GM19240 (cell line): ENCODE results near the gene IL9.

Experiments
- DNase-seq: peaks from one replicate; pipeline ENCODE4 v3.0.0; 2011; ENCODE audit warnings: low spot score; ENCODE audit not compliant: insufficient read length

IL9 gene

DNA sequence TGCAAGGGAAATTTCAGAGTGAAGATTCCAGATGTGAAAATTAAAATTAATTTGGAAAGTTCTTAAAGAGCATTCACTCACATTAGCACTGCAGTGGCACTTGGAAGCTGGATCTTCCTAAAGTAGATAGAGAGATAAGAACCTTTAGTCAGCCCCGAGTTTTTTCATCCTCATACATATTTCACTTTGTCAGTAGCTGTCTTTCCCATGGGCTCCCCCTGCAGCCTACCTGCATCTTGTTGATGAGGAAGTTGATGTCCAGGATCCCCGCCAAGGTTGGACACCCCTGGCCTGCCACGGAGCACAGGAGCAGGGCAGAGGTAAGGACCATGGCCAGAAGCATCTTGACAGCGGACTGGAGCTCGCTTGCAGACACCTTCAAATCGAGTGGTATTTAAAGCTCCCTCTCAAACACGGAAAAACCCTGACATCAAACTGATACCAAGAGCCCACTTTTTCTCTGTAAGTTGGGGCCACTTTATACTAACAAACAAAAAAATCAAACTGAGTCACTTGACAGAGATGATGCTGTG lies at the start of gene IL9:
Gene IL9, minus strand, starts transcription at position 368 of the 533 bp plus-strand sequence. Its CDS starts 25 bp downstream, at position 343.
- no peak for DNase-seq

DNA sequence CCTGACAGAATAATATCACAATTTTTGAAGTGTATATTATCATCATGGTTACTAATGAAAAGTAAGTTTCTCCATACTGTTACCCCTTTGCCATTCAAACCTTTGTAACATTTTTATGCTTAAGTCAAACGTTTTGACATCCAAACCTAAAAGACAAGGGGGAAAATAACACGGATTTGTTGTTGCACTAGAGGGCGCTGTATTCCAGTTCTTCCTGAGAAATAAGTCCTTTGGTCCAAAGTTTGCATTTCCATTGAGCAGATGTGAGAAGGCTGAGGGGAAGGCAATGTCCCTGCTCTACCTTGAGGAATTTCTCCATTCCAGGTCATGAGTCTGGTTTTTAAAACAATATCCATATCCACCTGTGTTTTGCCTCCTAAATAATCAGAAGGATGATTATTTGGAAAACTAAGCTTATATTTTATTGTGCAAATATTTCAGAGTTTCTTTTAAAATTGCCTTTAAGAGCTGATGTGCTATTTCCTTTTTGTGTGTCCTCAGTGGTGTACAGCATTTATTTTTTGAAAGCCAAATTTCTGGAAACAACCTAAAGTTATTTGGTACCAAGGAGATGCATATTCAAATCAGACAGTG lies 49.4 kb upstream of the IL9 start:
- DNase-seq, result peak; percentile 12

DNA sequence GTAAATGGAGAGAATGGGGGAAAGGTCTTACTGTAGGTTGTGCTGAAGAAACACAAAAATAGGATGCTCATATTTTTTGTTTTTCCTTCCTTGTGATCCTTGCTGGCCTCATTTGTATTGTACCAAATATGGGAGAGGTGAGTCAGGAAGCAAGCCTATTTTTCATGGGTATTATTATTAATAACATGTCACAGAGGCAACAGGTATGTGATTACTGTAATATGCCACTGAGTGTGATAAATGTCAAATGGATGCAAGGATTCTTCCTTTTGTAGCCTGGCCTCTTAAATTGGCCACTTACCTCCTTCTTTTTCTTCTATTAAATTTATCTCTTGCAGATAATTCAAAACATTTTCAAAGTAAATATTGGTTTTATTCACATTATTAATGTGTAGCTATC lies 48.9 kb upstream of the IL9 start:
- no peak for DNase-seq

DNA sequence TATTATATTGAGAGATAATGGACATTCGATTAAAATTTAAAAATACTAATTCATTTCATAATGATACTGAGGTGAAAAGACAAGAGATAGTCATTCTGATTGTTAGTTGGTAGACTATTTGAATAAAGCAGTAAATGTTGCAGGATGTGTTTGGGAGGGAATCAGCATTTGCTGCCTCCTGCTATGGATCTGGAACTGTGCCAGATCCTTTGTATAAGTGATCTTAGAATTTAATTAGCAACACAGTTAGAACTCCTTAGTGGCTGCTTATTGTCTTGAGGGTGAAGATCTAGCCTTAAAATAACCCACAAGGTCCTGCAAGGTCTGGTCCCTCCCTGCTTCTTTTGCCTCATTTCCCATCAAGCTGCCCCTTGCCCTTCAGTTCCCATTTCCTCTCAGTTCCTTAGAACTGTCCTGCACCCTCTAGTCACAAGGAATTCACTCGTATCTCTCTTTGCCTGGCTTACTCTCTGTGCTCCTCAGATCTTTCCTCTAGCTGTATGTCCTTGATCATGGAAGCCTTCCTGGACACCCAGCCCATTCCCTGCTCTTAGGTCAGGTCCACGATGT lies 46.6 kb upstream of the IL9 start:
- DNase-seq, result no peak

DNA sequence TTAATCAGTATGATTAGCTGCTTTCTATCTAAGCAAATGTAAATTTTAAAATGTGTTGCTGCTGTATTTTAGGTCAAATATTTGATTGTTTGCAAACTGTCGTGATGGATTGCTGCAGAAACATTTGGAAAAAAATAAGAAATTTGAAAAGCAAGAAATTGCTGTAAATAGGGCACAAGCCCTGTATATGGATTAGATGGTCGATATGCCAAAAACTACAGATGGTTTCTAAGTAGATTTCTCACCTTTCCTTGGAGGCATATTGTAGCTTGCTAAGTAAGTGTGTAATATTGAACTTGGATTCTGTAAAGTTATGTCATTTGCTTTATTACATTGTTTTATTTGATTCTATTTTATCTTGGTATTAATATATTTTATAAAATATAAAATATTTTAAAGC lies 46.1 kb upstream of the IL9 start:
- DNase-seq, result no peak

DNA sequence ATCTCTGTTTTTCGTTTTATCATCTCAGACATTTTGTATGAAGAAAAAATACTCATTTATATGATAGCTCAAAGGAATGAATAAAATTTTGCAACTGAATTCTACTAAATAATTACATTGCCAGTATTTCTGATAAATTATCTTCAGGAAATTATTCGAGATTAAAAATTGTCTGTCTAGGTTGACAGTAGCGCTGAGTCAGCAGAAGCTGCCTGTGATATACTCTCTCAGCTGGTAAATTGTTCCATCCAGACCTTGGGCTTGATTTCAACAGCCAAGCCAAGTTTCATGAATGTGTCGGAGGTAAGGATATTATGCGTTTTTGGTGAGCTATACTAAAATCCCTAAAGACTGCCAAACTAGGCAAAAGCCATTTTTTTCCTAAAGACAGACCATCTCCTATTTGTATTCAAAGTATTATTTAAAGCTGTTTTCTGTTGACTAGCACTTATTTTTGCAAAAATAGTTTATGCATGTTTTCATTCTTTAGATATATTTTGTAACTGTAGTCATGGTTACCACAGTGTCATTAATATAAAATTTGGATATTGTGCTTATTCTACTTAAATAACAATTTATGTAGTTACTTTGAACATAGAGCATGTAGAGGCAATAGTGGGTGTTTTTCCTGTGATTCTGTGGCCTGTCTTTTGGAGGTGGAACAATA lies 41.7 kb upstream of the IL9 start:
- DNase-seq, result no peak

DNA sequence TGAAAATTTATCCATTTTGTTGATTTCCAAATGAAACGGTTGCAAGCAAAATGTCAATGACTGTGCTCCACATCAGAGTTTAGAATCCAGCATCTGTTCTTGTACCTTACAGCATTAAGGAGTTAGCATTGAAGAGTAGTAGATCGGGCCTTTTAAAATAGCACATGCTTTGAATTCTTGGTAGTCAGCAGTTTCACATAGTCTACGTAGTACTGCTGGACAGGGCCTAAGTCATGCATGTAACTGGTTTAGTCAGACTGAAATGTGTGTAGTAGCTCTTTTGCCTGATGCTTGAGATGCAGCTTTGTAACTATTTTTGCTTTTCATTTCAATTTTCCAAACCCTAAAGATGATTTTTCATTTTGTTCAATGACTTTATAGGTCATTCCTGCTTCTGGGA lies 39.3 kb upstream of the IL9 start:
- no peak for DNase-seq

DNA sequence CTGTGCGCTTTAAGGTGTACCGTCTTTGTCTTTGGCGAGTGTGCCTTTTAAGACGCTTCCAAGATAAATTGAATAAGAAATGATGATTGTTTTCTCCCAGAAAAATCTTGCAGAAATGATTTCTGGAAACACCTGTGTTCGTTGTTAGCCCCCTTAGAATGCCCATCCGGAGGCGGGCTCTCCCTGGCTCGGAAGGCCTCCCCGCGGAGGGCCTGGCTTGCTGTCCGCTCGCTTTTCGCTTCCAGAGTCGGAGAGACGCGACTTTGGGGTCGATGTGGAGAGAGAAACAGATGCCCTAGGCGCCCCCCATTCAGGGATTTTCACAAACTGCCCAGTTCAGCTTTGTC lies 35.3 kb upstream of the IL9 start:
- no peak for DNase-seq

DNA sequence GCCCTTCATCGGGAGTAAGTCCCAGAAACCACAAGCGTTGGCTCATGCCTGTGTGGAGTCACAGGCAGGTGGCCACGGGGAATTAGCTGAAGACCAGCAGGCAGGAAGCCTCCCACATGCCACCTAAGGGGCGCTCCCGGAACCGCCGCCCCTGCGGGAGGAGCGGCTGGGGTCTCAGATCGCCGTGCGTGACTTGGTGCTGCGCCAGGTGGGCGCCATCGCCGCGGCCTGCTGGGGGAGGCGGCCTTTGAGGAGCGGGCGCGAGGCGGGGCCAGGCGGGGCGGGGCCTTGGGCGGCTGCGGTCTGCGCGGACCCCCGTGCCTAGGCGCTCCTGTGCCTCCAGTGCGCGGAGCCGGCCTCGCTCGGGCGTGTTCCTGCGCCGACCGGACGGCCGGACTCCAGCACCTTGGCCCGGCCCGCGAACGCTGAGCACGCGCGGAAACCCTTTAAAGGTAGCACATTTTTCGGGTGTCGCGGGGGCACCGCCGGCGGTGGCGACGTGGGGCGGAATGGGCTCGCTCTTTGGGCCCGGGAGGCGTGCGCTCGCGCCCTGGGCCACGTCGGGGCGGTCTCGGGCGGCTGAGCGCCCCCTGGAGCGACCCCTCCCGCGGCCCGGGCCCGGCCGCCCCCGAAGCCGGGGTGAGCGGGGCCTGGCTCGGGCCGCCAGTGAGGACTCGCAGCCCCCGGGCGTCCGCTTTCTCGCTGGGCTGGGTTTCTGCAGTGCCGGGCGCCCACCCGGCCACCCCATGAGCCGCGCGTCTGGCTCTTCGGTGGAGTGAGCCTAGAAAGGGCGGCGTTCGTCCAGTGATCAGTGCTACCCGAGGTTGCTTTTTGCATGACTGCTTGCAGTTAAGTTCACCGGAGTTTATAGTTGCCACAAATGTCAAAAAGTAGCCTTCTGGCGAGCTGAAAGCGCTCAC lies 34.6 kb upstream of the IL9 start:
- DNase-seq, result no peak

DNA sequence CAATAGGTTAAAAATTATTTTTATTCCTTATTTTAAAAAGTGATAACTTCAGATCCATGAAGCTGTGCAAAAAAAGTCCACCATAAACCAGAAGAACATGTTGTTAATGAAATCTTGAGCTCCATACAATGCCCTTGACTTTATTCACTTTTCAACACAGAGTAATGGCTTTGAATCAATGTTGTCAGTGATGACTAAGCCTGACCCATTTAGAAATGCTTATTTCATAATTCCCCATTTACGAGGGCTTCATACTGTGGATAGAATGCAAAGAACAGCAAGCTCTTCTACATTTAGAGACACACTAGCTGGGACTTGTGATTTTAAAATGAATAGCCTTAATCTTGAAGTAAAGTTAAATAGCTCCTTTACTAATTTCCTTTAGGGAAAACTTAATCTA lies 25.7 kb upstream of the IL9 start:
- no peak for DNase-seq

DNA sequence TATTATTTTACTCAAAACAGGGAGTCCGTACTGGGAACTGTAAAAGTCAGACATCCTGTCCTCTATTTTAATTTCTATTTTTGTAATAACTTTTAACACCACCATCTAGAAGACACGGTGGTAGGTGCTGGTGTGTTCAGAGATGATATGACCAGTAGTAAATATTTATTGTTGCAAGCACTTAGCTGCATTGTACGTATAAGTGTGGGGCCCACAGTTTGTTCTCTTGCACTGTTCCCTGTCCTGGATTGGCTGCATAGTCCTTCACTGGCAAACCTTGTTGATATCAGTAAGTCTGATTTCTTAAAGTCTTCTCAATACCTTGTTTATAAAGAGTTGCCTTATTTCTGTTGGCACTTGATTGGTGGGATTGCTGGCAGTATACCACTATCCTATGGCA lies 24.6 kb upstream of the IL9 start:
- DNase-seq, result no peak

DNA sequence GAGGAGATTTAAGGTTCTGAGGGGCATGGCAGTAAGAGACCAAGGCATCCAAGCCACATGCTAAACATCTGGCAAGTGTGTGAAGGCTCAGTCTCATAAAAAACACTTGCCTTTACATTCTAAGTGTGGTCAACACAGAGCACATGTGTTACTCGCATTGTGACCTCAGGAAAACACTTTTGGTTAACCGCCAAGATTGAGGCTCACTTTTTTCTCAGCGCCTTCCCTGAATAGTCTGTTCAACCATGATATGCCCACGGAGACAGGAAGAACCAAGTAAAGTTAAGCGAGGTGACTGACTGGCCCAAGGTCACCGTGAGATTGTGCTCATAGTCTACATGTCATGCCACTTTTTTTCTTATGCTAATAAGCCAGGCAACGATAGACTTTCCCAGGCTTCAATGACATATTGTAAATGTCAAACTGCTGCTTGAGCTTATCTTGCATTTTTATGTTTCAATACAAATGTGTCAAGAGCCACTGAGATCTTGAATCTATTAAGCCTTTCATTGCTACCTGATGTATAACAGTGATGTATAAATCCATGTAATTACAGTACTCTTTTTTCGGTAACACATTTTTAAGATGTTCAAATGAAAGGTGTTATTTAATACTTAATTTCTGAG lies 21.1 kb upstream of the IL9 start:
- DNase-seq, result no peak

DNA sequence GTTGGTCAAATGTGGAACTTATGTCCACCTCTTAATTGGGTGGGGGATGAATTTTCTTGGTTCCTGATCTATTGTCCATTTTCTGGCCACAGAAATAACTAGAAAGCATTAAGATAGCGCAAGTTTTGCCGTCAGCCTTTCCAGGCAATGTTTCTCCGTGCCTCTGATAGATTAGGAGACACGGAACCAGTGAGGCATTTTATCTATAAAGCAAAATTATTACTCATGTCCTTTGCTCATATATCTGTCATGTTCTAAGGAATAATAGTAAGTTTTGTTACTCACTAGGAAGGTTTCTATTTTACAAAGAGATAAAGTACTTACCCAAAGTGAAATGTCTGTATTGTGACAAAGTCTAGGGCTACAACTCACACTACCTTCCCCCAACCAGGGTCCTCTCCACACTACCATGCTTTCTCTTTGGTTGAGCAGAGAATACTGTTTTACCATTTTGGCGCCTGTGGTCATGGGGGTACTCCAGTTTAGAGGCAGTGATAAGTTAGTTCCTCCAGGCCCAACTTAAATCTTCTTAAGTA lies 19.9 kb upstream of the IL9 start:
- no peak for DNase-seq

DNA sequence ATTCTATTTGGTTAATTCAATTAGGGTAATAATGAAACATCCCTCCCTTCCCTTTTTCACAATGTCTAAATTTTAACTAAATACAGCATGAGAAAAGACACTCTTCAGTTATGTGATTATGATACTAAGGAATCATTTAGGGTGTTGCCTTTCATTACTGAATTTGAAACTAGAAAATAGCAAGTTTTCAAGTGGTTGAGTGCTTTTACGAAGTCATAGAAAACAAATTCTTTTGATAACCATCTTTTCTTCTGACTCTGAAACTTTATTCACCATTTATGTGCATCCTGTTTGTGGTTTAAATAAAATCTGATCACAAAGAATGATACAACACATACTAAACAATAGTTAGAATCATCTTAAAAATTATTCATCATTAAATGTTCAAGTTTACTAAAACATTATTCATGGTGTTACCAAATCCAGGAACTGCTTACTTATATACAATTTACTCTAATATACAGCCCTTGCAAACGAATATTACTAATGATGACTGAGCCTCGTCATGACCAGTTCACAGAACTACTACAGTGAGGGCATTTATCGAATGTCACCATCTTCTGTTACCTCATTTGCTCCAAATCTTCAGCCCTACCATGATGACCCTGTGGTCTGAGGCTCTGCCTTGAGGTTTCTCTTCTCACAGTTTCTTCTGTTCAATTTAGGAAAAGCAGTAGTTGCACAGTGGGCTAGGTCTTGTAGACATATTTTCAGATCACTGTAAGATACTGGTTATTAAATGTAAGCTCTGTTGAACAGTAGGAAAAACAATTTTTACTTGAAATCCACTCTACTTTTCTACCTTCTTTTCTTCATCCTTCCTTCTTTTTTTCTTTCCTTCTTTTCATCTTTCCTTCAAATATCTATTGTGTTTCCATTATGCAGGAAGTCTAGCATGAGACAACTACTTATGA lies 18.3 kb upstream of the IL9 start:
- DNase-seq, result no peak

DNA sequence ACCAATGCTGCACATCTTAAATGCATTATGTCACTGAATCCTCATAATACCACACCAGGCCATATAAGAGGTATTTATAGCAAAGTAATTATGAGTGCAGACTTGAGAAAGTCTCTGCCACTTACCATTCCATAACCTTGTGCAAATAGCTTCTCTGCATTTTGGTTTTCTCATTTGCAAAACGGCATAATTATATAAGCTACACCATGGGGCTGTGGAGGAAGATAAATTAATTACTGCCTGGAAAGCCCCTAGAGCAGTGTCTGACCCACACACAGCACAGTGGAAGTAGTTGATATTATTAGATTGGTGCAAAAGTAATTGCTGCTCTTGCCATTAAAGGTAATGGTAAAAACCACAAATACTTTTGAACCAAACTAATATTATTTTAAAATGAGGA lies 9.5 kb upstream of the IL9 start:
- DNase-seq, result no peak

DNA sequence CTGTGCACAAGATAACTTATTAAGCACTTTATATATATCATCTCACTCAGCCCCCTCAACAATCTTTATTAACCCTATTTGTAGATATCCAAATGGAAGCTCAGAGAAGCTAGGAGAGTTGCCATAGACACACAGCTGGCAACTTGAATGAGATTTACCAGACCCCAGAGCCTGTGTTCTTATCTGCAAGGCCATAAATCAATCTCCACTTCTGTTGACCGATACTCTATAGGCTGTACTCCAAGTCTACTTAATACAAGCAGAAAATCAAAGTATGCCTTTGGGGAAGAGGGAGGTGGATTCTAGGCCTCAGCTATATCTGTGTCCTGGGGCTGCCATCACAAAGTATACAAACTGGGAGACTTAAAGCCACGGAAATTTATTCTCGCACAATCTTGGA lies 6.0 kb upstream of the IL9 start:
- DNase-seq, result no peak

DNA sequence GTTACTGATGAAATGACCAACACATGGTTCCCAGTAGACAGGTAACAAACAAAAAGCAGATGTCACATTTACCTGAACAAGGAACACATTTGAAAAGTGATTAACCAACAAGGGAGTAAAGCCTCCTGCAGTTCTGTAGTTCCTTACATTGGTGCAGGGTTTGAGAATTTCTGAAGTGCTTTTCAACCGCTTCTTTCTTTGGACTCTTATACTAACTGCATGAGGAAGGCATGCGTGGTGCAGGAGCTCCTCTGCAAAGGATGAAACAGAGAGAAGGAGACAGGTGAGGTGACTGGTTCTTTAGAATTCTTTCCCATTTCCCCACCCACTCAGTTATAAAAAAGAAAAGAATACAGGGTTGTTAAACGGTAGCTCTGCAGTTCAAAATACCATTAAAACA lies 4.6 kb upstream of the IL9 start:
- DNase-seq, result no peak

DNA sequence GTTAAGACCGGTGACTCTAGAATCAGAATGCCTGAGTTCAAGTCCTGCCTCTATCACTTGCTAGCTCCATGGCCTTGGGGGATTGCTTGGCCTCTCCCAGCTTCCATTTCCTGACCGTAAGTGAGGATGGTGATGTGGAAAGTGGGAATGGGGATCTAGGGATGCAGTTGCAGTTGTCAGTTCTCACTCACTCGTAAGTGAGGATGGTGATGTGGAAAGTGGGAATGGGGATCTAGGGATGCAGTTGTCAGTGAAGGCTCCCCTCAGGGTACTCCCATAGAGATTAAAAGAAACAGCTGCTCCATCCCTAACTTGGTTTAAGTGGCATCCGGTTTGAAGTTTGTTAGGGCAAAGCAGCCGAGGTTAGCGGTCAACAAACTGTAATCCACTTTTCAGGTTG lies 3.0 kb upstream of the IL9 start:
- DNase-seq, result no peak

DNA sequence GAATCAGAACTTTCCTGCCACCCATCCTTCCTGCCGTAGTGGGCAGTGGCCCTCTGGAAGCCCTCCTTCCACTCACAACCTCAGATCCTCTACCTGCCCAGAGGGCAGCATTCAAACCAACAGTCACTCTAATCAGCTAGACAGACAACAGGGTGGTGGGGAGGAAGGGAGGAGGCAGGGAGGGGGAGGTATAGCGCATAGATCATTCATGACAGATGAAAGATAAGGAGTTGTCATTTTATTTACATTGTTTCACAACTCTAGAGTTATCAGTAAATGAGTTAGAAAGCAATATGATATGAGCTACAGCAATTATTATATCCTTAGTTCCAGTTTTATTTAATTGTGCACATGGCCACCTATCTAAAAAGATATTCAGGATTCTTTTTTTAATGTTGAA lies 852 bp downstream of the IL9 start:
- no peak for DNase-seq

DNA sequence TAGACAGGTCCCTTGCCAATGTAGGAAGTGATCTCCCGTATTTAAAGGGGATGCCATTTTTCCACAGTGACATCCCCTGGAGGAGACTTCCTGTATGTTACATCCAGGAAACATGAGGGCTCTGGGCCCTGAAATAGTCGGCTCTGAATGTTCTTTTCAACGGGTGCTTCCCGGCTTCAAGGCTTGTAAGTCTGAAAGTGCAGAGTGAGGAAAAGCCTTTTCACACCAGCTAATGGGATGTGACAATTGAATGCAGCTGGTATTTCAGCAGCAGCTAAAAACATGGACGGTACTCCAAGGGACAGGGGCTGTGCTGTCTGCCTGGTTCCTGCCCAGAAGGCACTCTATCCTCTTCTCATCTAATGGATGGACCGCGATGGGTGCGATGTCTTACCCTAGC lies 1.4 kb downstream of the IL9 start:
- DNase-seq, result no peak
